HEK293 (cell line): ENCODE data around the gene GMIP.

Experiments
- ATF2 ChIP-seq: fragments of 450-650 bp; formaldehyde crosslinking; IDR thresholded peaks from 2 replicates; pipeline ENCODE4 v1.5.1; 2016; ENCODE audit warnings: missing biosample characterization, missing genetic modification characterization, low read depth
- IKZF3 ChIP-seq: fragments of 450-650 bp; IDR thresholded peaks from 2 replicates; pipeline ENCODE4 v1.5.0; 2018; ENCODE audit warnings: missing biosample characterization, mild to moderate bottlenecking, missing genetic modification characterization, moderate library complexity
- PRDM4 ChIP-seq: fragments of 450-650 bp; formaldehyde crosslinking; IDR thresholded peaks from 2 replicates; pipeline ENCODE4 v1.5.1; 2017; ENCODE audit warnings: missing biosample characterization, missing genetic modification characterization
- SP3 ChIP-seq: fragments of 450-650 bp; formaldehyde crosslinking; IDR thresholded peaks from 2 replicates; pipeline ENCODE4 v1.5.1; 2016; ENCODE audit warnings: missing biosample characterization, missing genetic modification characterization
- WT1 ChIP-seq: fragments of 450-650 bp; formaldehyde crosslinking; IDR thresholded peaks from 2 replicates; pipeline ENCODE4 v1.5.1; 2016; ENCODE audit warnings: missing biosample characterization, missing genetic modification characterization
- YY2 ChIP-seq: fragments of 450-650 bp; formaldehyde crosslinking; IDR thresholded peaks from 2 replicates; pipeline ENCODE4 v1.5.1; 2016; ENCODE audit warnings: missing biosample characterization, missing genetic modification characterization
- ZBTB10 ChIP-seq: fragments of 450-650 bp; formaldehyde crosslinking; IDR thresholded peaks from 2 replicates; pipeline ENCODE4 v1.5.1; 2016; ENCODE audit warnings: missing biosample characterization, missing genetic modification characterization
- ZBTB21 ChIP-seq: fragments of 450-650 bp; formaldehyde crosslinking; IDR thresholded peaks from 2 replicates; pipeline ENCODE4 v1.5.1; 2017; ENCODE audit warnings: missing biosample characterization, missing genetic modification characterization
- ZBTB26 ChIP-seq: fragments of 450-650 bp; formaldehyde crosslinking; optimal IDR thresholded peaks from 2 replicates; pipeline ENCODE3; 2016; ENCODE audit warnings: missing biosample characterization, mild to moderate bottlenecking, missing genetic modification characterization
- ZBTB44 ChIP-seq: fragments of 450-650 bp; IDR thresholded peaks from 2 replicates; pipeline ENCODE4 v1.5.1; 2018; ENCODE audit warnings: missing biosample characterization, mild to moderate bottlenecking, missing genetic modification characterization
- ZBTB7A ChIP-seq: fragments of 450-650 bp; formaldehyde crosslinking; IDR thresholded peaks from 2 replicates; pipeline ENCODE4 v1.5.1; 2016; ENCODE audit warnings: low read depth, missing biosample characterization, missing genetic modification characterization
- ZNF2 ChIP-seq: fragments of 450-650 bp; formaldehyde crosslinking; IDR thresholded peaks from 2 replicates; pipeline ENCODE4 v1.5.1; 2016; ENCODE audit warnings: missing biosample characterization, missing genetic modification characterization
- ZNF23 ChIP-seq: fragments of 450-650 bp; formaldehyde crosslinking; IDR thresholded peaks from 2 replicates; pipeline ENCODE4 v1.5.1; 2016; ENCODE audit warnings: missing biosample characterization, missing genetic modification characterization, borderline replicate concordance
- ZNF266 ChIP-seq: fragments of 450-650 bp; formaldehyde crosslinking; IDR thresholded peaks from 2 replicates; pipeline ENCODE4 v1.5.1; 2016; ENCODE audit warnings: missing biosample characterization, missing genetic modification characterization, low read depth
- ZNF292 ChIP-seq: fragments of 450-650 bp; formaldehyde crosslinking; IDR thresholded peaks from 2 replicates; pipeline ENCODE4 v1.5.1; 2016; ENCODE audit warnings: low read depth, missing biosample characterization, missing genetic modification characterization, borderline replicate concordance
- ZNF391 ChIP-seq: fragments of 450-650 bp; formaldehyde crosslinking; IDR thresholded peaks from 2 replicates; pipeline ENCODE4 v1.5.1; 2016; ENCODE audit warnings: low read depth, missing biosample characterization, missing genetic modification characterization, borderline replicate concordance
- ZNF433 ChIP-seq: fragments of 450-650 bp; formaldehyde crosslinking; IDR thresholded peaks from 2 replicates; pipeline ENCODE4 v1.5.1; 2016; ENCODE audit warnings: missing biosample characterization, missing genetic modification characterization, low read depth
- ZNF449 ChIP-seq: fragments of 450-650 bp; formaldehyde crosslinking; IDR thresholded peaks from 2 replicates; pipeline ENCODE4 v1.5.1; 2017; ENCODE audit warnings: missing biosample characterization, mild to moderate bottlenecking, missing genetic modification characterization, moderate library complexity
- ZNF48 ChIP-seq: fragments of 450-650 bp; formaldehyde crosslinking; IDR thresholded peaks from 2 replicates; pipeline ENCODE4 v1.5.1; 2016; ENCODE audit warnings: missing biosample characterization, missing genetic modification characterization
- ZNF510 ChIP-seq: fragments of 450-650 bp; formaldehyde crosslinking; IDR thresholded peaks from 2 replicates; pipeline ENCODE4 v1.5.1; 2018; ENCODE audit warnings: mild to moderate bottlenecking, missing genetic modification characterization, missing biosample characterization; ENCODE audit not compliant: insufficient replicate concordance
- ZNF571 ChIP-seq: fragments of 450-650 bp; formaldehyde crosslinking; IDR thresholded peaks from 2 replicates; pipeline ENCODE4 v1.5.0; 2017; ENCODE audit warnings: missing biosample characterization, missing genetic modification characterization
- ZSCAN30 ChIP-seq: fragments of 450-650 bp; IDR thresholded peaks from 2 replicates; pipeline ENCODE4 v1.5.1; 2018; ENCODE audit warnings: missing biosample characterization, mild to moderate bottlenecking, missing genetic modification characterization, moderate library complexity
- ZSCAN4 ChIP-seq: fragments of 450-650 bp; formaldehyde crosslinking; IDR thresholded peaks from 2 replicates; pipeline ENCODE4 v1.5.1; 2017; ENCODE audit warnings: missing biosample characterization, missing genetic modification characterization
- ZXDB ChIP-seq: fragments of 450-650 bp; formaldehyde crosslinking; IDR thresholded peaks from 2 replicates; pipeline ENCODE4 v1.5.1; 2016; ENCODE audit warnings: missing biosample characterization, missing genetic modification characterization

GMIP gene

GRCh38 chr19:19643158-19644053, at the start of gene GMIP (continued):
- TF ChIP-seq ZNF510 (tag by site-specific recombination) (no peak), PRDM4 (tag by site-specific recombination) (no peak), WT1 (tag by site-specific recombination) (no peak), ZXDB (peak; percentile 48), ZSCAN30 (tag by site-specific recombination) (no peak), IKZF3 (tag by site-specific recombination) (peak; percentile 63), ZNF2 (tag by site-specific recombination) (no peak), YY2 (tag by site-specific recombination) (no peak), ZNF23 (tag by site-specific recombination) (no peak), ZNF449 (no peak), ZBTB10 (tag by site-specific recombination) (peak; percentile 28; the same call in 1 of the 2 replicates), ZSCAN4 (tag by site-specific recombination) (no peak), SP3 (peak; percentile 36; the same call in 1 of the 2 replicates), ZNF48 (tag by site-specific recombination) (no peak), ZBTB7A (0 out of 2 replicates have a peak, but pooled peaks have one; percentile 18), ATF2 (tag by site-specific recombination) (no peak), ZNF292 (tag by site-specific recombination) (no peak), ZNF433 (tag by site-specific recombination) (no peak), ZNF571 (tag by site-specific recombination) (no peak), ZNF266 (tag by site-specific recombination) (no peak), ZBTB21 (tag by site-specific recombination) (no peak), ZNF391 (tag by site-specific recombination) (0 out of 2 replicates have a peak, but pooled peaks have one; percentile 37), ZBTB44 (tag by site-specific recombination) (no peak), ZBTB26 (tag by site-specific recombination) (peak; percentile 64)
